KOPT-K1 (cell line): Measurements from ENCODE around the gene FAM25A.
"Not testable (repeated sequence)": the region's sequence is repeated elsewhere in the genome, so short reads cannot be mapped to it uniquely, and the experiment has no call there.

Source experiments
- H3K27ac ChIP-seq: fragments of 200-600 bp; sonication (generic); 2 replicates; pipeline ENCODE4 v1.5.1; 2016; ENCODE audit warnings: antibody characterized with exemption, mild to moderate bottlenecking, low read depth, low read length; ENCODE audit not compliant: poor library complexity, severe bottlenecking
- H3K36me3 ChIP-seq: fragments of 200-600 bp; sonication (generic); 2 replicates; pipeline ENCODE4 v1.5.1; 2017; ENCODE audit warnings: antibody characterized with exemption, mild to moderate bottlenecking, low read length, moderate library complexity; ENCODE audit not compliant: insufficient read depth
- H3K9me3 ChIP-seq: fragments of 200-600 bp; sonication (generic); 2 replicates; pipeline ENCODE4 v1.5.1; 2017; ENCODE audit warnings: antibody characterized with exemption, low read length, mild to moderate bottlenecking; ENCODE audit not compliant: insufficient read depth, poor library complexity, severe bottlenecking

FAM25A gene

DNA sequence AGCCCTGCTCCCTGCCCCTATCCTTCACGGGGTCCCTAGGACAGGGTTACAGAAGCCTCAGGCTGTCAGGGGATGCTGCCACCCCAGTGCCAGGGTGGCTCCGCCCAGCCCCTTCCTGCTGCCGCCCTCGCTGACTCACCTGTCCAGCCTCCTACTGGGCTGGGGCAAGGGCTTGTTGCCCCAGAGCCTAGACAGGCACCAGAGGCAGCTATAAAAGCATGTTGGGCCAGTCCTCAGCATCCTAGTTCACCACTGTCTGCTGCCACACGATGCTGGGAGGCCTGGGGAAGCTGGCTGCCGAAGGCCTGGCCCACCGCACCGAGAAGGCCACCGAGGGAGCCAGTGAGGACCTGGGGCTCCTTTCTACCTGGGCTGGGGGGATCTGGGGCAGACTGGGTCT, at the start of gene FAM25A:
Gene FAM25A, plus strand, starts transcription at position 239 of the 400 bp plus-strand sequence. Its CDS starts 31 bp downstream, at position 270.
- H3K9me3 ChIP-seq, H3K27ac ChIP-seq, H3K36me3 ChIP-seq: not testable (repeated sequence)

GRCh38 chr10:86970982-86971231, 49.2 kb upstream of the FAM25A start:
- peak overlapping the region; percentile 50 for H3K27ac ChIP-seq
- no peaks in the 10 kb centered on the region for H3K36me3 ChIP-seq
- H3K9me3 ChIP-seq: no peaks in the 10 kb centered on the region

DNA sequence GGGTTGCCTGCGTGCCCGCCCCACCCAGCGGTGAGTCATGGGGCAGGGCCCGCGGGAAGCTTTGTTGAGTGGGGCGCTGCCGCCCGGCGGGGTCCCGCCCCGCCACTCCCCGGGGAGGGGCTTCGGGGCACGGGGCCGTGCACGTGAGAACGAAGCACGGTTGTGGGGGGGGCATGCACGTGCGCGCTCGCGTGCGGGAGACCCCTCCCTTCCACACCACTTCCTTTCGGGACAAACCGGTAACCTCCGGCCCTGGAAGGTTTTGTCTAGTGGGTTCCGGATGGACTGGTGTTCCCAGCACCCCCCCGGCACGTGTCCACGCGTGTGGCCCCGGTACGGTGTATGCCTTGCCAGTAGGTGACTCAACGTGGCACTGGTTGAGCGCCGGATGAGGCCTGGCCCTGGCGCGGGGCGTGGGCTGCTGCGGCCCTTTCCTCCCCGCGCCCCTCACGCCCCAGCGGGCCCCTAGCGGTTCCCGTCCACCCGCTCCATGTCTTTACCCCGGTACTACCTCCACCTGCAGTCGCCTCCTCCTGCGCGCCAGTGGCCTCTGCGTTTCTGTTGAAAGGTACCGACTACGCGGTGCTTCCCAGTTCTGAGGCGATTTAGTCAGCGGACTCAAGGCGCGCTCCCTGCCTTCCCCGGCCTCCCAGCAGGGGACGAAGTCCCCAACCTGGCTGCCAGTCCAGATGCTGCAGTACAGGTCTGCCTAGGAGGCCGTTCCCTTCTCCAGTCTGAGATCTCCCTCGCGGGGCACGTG, 48.7 kb upstream of the FAM25A start:
- peak overlapping the region; percentile 50 for H3K27ac ChIP-seq
- no peaks in the 10 kb centered on the region for H3K36me3 ChIP-seq
- no peaks in the 10 kb centered on the region for H3K9me3 ChIP-seq

DNA sequence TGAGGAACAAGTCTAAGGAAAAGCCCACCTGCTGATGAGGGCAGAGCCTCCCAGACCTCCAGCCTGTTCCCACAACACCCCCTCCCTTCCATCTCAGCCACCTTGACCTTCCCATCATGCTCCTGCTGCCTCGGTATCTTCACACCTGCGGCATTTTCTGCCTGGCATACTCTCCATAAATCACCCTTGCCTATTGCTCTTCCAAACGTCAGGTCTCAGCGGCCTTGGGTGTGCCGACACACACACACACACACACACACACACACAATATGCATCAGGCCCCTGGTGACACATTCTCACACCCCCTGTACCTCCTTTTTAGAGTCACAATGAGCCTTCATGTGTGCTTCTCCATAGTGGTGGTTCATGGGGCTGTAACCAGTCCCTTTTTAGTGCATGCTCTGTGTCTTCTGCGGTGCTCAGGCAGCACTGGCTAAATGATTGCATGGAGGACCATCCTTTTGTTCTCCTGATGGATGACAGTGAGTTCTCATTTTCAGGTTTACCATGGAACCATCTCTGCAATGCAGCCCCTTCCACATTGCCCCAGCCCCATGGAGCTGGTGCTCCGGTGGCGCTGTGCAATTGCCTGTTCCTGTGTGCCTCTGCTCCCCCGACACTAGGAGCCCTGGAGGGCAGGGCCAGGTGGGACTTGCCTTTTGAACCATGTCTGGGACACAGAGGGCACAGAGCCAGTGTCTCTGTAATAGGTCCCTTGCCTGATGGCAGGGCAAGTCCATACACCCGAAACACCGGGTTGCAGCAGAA, 47.3 kb upstream of the FAM25A start:
- no peak overlapping the region for H3K27ac ChIP-seq
- H3K36me3 ChIP-seq: no peaks in the 10 kb centered on the region
- H3K9me3 ChIP-seq: no peaks in the 10 kb centered on the region

- H3K36me3 ChIP-seq: no peaks in the 10 kb centered on the region
- no peaks in the 10 kb centered on the region for H3K9me3 ChIP-seq
- no peak overlapping the region for H3K27ac ChIP-seq
These were observed 45.6 kb upstream of the FAM25A start for GRCh38 chr10:86974484-86974883.

- H3K9me3 ChIP-seq: no peaks in the 10 kb centered on the region
- H3K27ac ChIP-seq: no peak overlapping the region
- no peaks in the 10 kb centered on the region for H3K36me3 ChIP-seq
These were observed 43.6 kb upstream of the FAM25A start for GRCh38 chr10:86976362-86977056.

- H3K9me3 ChIP-seq, H3K36me3 ChIP-seq, H3K27ac ChIP-seq: not testable (repeated sequence)
These were observed 41.6 kb upstream of the FAM25A start for GRCh38 chr10:86978457-86978856.

GRCh38 chr10:86979296-86979818, 40.7 kb upstream of the FAM25A start:
- Histone ChIP-seq H3K36me3 (no peaks in the 10 kb centered on the region), H3K27ac (no peak overlapping the region), H3K9me3 (no peaks in the 10 kb centered on the region)

GRCh38 chr10:86979977-86980448, 40.1 kb upstream of the FAM25A start:
- H3K27ac ChIP-seq: no peak overlapping the region
- no peaks in the 10 kb centered on the region for H3K9me3 ChIP-seq
- no peaks in the 10 kb centered on the region for H3K36me3 ChIP-seq

DNA sequence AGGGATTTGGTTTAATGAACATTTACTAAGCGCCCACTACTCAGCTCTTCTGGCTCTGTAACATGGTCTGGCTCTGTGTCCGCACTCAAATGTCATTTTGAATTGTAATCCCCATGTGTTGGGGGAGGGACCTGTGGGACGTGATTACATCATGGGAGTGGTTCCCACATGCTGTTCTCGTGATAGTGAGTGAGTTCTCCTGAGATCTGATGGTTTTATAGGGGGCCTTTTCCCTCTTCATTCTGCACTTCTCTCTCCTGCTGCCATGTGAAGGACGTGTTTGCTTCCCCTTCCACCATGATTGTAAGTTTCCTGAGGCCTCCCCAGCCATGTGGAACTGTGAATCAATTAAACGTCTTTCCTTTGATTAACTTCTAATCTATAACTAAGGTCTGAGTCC, 39.1 kb upstream of the FAM25A start:
- not testable (repeated sequence) for H3K27ac ChIP-seq, H3K9me3 ChIP-seq, H3K36me3 ChIP-seq

- no peaks in the 10 kb centered on the region for H3K36me3 ChIP-seq
- no peaks in the 10 kb centered on the region for H3K9me3 ChIP-seq
- no peak overlapping the region for H3K27ac ChIP-seq
These were observed 38.4 kb upstream of the FAM25A start for GRCh38 chr10:86981716-86982115.

DNA sequence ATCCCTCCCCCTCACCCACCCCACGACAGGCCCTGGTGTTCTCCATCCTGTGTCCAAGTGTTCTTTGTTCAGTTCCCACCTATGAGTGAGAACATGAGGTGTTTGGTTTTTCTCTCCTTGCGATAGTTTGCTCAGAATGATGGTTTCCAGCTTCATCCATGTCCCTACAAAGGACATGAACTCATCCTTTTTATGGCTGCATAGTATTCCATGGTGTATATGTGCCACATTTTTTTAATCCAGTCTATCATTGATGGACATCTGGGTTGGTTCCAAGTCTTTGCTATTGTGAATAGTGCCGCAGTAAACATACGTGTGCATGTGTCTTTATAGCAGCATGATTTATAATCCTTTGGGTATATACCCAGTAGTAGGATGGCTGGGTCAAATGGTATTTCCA, 35.6 kb upstream of the FAM25A start:
- H3K27ac ChIP-seq, H3K36me3 ChIP-seq, H3K9me3 ChIP-seq: not testable (repeated sequence)

- Histone ChIP-seq H3K9me3 (no peaks in the 10 kb centered on the region), H3K27ac (no peak overlapping the region), H3K36me3 (no peaks in the 10 kb centered on the region)
These were observed 31.6 kb upstream of the FAM25A start for GRCh38 chr10:86988520-86988919.

GRCh38 chr10:86991362-86991761, 28.7 kb upstream of the FAM25A start:
- H3K9me3 ChIP-seq, H3K36me3 ChIP-seq, H3K27ac ChIP-seq: not testable (repeated sequence)

- Histone ChIP-seq H3K9me3 (no peaks in the 10 kb centered on the region), H3K27ac (no peak overlapping the region), H3K36me3 (no peaks in the 10 kb centered on the region)
These were observed 27.6 kb upstream of the FAM25A start for GRCh38 chr10:86992456-86992855.
